ENCODE results near the gene TMEM81. TPM values are rescaled to one million over a fixed set of nuclear protein-coding genes. Genes with fewer than 3 reads are reported as not detected.

Gene TMEM81
- total RNA-seq, 4 donors from 2014 or later: 2.9 to 3.7 TPM; not detected in 2

DNA sequence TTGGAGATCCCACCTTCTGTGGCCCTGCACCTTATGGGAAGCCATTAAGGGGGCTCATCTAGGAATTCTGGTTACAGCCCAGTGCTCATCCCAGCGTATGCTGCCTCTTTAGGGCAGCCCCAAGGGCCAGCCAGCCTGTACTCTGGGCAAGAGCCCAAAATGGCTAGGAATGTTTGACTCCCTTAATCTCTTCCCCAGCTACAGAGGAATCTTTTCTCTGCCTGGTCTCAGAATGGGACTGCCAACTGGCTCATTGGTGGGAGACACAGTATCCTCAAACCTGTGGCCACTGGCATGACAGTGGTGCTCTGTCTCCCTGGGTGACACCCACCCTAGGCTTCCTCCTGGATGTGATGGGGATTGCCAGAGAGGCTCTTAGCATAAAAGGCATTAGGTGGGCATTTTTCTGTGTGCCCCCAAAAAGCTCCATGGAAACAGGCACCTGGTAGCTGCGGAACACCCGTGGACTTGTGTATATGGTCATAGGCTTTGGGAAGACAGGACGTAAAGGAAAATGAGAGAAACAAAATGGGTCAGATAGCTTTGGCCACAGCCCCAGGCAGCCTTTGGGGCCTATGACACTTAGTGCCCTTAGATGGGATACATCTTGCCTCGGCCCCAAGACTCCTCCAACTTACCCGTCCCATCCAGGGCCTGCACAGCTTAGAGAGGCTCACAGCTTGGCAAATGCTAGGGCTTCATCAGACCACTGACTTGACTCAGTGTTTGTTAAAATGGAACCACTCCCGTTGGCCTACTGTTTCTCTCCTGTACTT, 6.9 kb downstream of the TMEM81 start:
- in situ Hi-C loops (cut with MboI; ENCODE audit: low pct_ligation_motif_present in 1 of 4, low pct_unique_long_range_greater_than_20kb in 1 of 4, low sequenced_read_pairs in 3 of 4) (no loop called here), intact Hi-C loops (cut with DNase I; ENCODE audit: low total_unique reads) (no loop called here)
- H3K4me1 ChIP-seq: no peaks in the 10 kb centered on the region
- TF ChIP-seq POLR2A (IDR thresholded peaks at IDR 0.05) (no peak), EP300 (IDR thresholded peaks at IDR 0.05; ENCODE audit: low read depth) (no peak), CTCF (IDR thresholded peaks at IDR 0.05) (no peak), POLR2AphosphoS5 (IDR thresholded peaks at IDR 0.05) (no peak)
- 93 to 94% methylated on average over 6 to 7 of the region's 7 CpGs for WGBS, 2 donors (ENCODE audit: low coverage in 1 of 2)
- no peak overlapping the region for H3K27ac ChIP-seq
- no peak overlapping the region for H3K4me3 ChIP-seq
- H3K9me3 ChIP-seq: no peaks in the 10 kb centered on the region
- no peaks in the 10 kb centered on the region for H3K36me3 ChIP-seq
- DNase-seq: no peak
- no peaks in the 10 kb centered on the region for H3K27me3 ChIP-seq

- intact Hi-C loops (cut with DNase I; ENCODE audit: low total_unique reads) (no loop called here), in situ Hi-C loops (cut with MboI; ENCODE audit: low pct_ligation_motif_present in 1 of 4, low pct_unique_long_range_greater_than_20kb in 1 of 4, low sequenced_read_pairs in 3 of 4) (no loop called here)
- H3K4me3 ChIP-seq: no peak overlapping the region
- no peak for TF ChIP-seq EP300 (IDR thresholded peaks at IDR 0.05; ENCODE audit: low read depth)
- TF ChIP-seq CTCF (IDR thresholded peaks at IDR 0.05): no peak
- no peak for TF ChIP-seq POLR2A (IDR thresholded peaks at IDR 0.05)
- TF ChIP-seq POLR2AphosphoS5 (IDR thresholded peaks at IDR 0.05): no peak
- H3K36me3 ChIP-seq: no peaks in the 10 kb centered on the region
- 89% methylated on average over 4 of the region's 4 CpGs; no CpG with 5 or more reads in 1 of the 2 donors for WGBS, 2 donors (ENCODE audit: low coverage in 1 of 2)
- H3K4me1 ChIP-seq: no peaks in the 10 kb centered on the region
- no peak for DNase-seq
- no peaks in the 10 kb centered on the region for H3K27me3 ChIP-seq
- no peak overlapping the region for H3K27ac ChIP-seq
- H3K9me3 ChIP-seq: no peaks in the 10 kb centered on the region
Observed at GRCh38 chr1:205076245-205076761, 8.0 kb downstream of the TMEM81 start.

- Histone ChIP-seq H3K4me1 (no peaks in the 10 kb centered on the region), H3K36me3 (no peaks in the 10 kb centered on the region), H3K27ac (no peak overlapping the region), H3K27me3 (no peaks in the 10 kb centered on the region), H3K9me3 (no peaks in the 10 kb centered on the region), H3K4me3 (no peak overlapping the region)
- 58% methylated on average over 7 of the region's 7 CpGs; no CpG with 5 or more reads in 1 of the 2 donors for WGBS, 2 donors (ENCODE audit: low coverage in 1 of 2)
- no peak for TF ChIP-seq POLR2AphosphoS5 (IDR thresholded peaks at IDR 0.05)
- no peak for TF ChIP-seq EP300 (IDR thresholded peaks at IDR 0.05; ENCODE audit: low read depth)
- no peak for TF ChIP-seq CTCF (IDR thresholded peaks at IDR 0.05)
- TF ChIP-seq POLR2A (IDR thresholded peaks at IDR 0.05): no peak
- in situ Hi-C loops (cut with MboI; ENCODE audit: low pct_ligation_motif_present in 1 of 4, low pct_unique_long_range_greater_than_20kb in 1 of 4, low sequenced_read_pairs in 3 of 4) (no loop called here), intact Hi-C loops (cut with DNase I; ENCODE audit: low total_unique reads) (no loop called here)
- DNase-seq: no peak
Observed at GRCh38 chr1:205075642-205076155, 8.6 kb downstream of the TMEM81 start.

GRCh38 chr1:205074513-205074912, 9.7 kb downstream of the TMEM81 start:
- no peaks in the 10 kb centered on the region for H3K4me1 ChIP-seq
- in situ Hi-C loops (cut with MboI; ENCODE audit: low pct_ligation_motif_present in 1 of 4, low pct_unique_long_range_greater_than_20kb in 1 of 4, low sequenced_read_pairs in 3 of 4) (no loop called here), intact Hi-C loops (cut with DNase I; ENCODE audit: low total_unique reads) (no loop called here)
- no peak overlapping the region for H3K4me3 ChIP-seq
- no peaks in the 10 kb centered on the region for H3K36me3 ChIP-seq
- TF ChIP-seq EP300 (IDR thresholded peaks at IDR 0.05; ENCODE audit: low read depth) (no peak), CTCF (IDR thresholded peaks at IDR 0.05) (no peak), POLR2A (IDR thresholded peaks at IDR 0.05) (no peak), POLR2AphosphoS5 (IDR thresholded peaks at IDR 0.05) (no peak)
- no peaks in the 10 kb centered on the region for H3K9me3 ChIP-seq
- WGBS, 2 donors (ENCODE audit: low coverage in 1 of 2): 94% methylated on average over 7 of the region's 7 CpGs; no CpG with 5 or more reads in 1 of the 2 donors
- H3K27me3 ChIP-seq: no peaks in the 10 kb centered on the region
- DNase-seq: no peak
- H3K27ac ChIP-seq: no peak overlapping the region
